ENCODE results near the gene MRPL10. TPM values are rescaled to one million over a fixed set of nuclear protein-coding genes. Genes with fewer than 3 reads are reported as not detected.

MRPL10 gene
- total RNA-seq, 1 donor from 2014 or later, result 59.7 TPM

DNA sequence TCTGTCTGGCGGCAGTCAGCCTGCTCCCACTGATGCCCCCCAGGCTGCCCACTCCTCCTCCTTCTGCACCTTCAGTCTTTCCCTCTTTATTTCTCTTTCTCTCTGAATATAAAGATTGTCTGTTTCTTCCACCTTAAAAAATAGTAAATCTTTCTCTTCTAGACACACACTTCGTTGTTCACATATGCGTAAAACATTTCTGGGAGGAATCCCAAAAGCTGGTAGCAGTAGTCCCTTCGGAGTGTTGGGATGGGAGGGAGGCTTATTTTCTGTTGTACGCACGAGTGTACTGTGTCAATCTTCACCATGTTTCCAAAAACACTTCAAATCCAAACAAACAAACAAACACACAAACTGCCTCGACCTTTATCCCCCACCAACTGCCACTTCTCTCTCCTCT is 19.6 kb downstream of the MRPL10 start:
- H3K27me3 ChIP-seq (ENCODE audit: control insufficient read depth, insufficient read depth, low read length), result no peaks in the 10 kb centered on the region
- no peak for DNase-seq (ENCODE audit: low read depth)
- H3K4me3 ChIP-seq (ENCODE audit: low read depth, low read length), result no peak overlapping the region
- H3K36me3 ChIP-seq (ENCODE audit: control insufficient read depth, insufficient read depth, low read length), result peaks cover 1% of the 10 kb centered on the region
- no peak for TF ChIP-seq CTCF (IDR thresholded peaks at IDR 0.05; ENCODE audit: insufficient read depth, low read length, poor library complexity, severe bottlenecking)

GRCh38 chr17:47810901-47811635 is 20.3 kb downstream of the MRPL10 start:
- no peak for TF ChIP-seq CTCF (IDR thresholded peaks at IDR 0.05; ENCODE audit: insufficient read depth, low read length, poor library complexity, severe bottlenecking)
- H3K4me3 ChIP-seq (ENCODE audit: low read depth, low read length), result no peak overlapping the region
- no peaks in the 10 kb centered on the region for H3K27me3 ChIP-seq (ENCODE audit: control insufficient read depth, insufficient read depth, low read length)
- DNase-seq (ENCODE audit: low read depth), result no peak
- peaks cover 1% of the 10 kb centered on the region for H3K36me3 ChIP-seq (ENCODE audit: control insufficient read depth, insufficient read depth, low read length)

DNA sequence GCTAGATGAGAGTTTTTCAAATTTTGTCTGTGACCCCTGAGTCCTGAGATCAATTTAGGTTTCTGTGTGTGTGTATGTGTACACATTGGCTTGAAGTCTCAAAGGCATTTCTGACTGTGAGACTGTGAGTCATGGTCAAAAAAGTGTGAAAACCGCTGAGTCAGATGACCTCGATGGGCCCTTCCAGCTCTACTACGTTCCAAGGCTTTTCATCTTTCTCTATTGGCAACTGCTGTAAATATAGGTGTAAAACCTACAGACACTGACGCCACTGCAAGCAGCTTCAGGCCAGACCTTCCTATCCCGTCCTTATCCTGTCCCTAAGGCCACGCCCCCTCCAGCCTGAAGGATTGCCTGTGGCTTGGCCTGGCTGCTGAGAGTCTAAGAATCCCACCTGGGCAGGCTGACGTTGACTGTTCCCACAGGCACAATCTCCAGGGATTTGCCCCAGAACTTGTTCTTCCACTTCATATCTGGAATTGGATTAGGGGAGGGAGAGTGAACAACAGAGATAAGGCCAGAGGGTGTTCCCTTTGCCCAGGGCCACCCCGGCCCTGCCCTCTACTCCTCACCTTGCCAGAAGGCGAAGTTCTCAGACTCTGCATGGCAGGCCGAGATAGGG is 21.0 kb downstream of the MRPL10 start:
- no peak overlapping the region for H3K4me3 ChIP-seq (ENCODE audit: low read depth, low read length)
- DNase-seq (ENCODE audit: low read depth), result peak; percentile 82
- no peaks in the 10 kb centered on the region for H3K27me3 ChIP-seq (ENCODE audit: control insufficient read depth, insufficient read depth, low read length)
- TF ChIP-seq CTCF (IDR thresholded peaks at IDR 0.05; ENCODE audit: insufficient read depth, low read length, poor library complexity, severe bottlenecking), result no peak
- H3K36me3 ChIP-seq (ENCODE audit: control insufficient read depth, insufficient read depth, low read length), result peaks cover 1% of the 10 kb centered on the region

DNA sequence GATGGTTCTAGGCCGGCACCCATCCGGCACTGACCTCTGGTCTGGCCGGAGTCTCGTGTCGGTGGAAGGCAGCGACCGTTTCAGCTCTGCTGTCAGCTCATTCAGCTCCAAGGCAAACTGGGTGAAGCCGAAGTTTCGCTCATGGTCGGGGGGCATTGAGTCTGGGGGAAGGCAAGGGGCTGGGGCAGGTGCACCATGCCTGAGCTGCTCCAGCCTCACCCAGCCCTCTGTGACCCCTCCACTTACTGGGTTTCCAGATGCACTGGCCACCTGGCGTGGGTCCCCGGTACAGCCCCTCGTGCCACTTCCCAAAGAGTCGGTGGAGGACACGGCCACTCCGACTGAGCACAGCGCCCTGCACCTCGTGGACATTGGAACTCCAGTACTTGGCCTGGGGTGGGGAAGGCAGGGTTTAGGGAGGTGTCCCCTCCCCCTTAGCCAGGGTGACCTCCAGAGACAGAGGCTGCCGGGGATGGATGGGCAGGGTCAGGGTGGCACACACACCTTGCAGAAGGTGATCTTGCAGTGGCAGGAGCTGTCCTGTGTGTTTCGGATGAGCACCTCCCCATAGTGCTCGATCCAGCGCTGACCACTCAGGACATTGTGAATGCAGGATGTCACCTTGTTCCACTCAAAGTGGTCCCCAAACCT is 22.4 kb downstream of the MRPL10 start:
- no peak for DNase-seq (ENCODE audit: low read depth)
- Histone ChIP-seq H3K27me3 (ENCODE audit: control insufficient read depth, insufficient read depth, low read length) (no peaks in the 10 kb centered on the region), H3K36me3 (ENCODE audit: control insufficient read depth, insufficient read depth, low read length) (peaks cover 1% of the 10 kb centered on the region), H3K4me3 (ENCODE audit: low read depth, low read length) (no peak overlapping the region)
- TF ChIP-seq CTCF (IDR thresholded peaks at IDR 0.05; ENCODE audit: insufficient read depth, low read length, poor library complexity, severe bottlenecking), result no peak

DNA sequence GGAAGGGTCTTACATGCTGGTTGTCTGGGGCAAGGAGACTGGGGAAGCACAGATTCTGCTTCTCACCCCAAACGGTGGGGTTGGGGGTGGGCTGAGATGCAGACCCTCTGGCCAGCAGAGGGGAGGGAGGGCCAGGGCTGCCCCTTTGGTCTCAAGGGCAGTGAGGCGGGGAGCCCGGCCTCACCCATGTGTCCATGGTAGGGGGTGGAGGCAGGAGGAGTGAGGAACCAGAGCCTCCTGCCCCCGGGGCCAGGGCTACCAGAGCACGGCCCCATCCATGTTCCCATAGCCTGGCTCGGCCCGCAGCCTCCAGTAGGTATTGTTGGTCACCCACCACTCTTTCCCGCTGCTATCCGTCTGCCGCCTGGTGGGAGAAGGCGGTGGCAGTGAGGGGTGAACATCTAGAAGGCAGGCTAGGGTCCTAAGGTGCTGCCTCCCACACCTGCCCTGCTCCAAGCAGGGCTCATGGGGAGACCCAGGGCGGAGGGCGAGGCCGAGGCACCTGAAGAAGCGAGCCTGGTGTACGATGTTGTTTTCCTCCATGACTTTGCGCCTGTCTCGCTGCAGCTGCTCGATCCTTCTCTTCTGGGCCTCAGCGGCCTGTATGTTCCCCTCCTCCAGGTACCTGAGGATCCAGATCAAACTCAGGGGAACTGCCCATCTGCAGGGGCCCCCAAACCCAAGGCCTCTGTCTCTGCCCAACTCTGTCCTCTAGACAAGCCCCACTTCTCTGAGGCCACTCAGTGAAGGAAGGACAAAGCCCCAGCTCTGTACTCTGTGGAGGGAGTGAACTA is 23.1 kb downstream of the MRPL10 start:
- TF ChIP-seq CTCF (IDR thresholded peaks at IDR 0.05; ENCODE audit: insufficient read depth, low read length, poor library complexity, severe bottlenecking), result no peak
- no peak for DNase-seq (ENCODE audit: low read depth)
- Histone ChIP-seq H3K27me3 (ENCODE audit: control insufficient read depth, insufficient read depth, low read length) (peaks cover 2% of the 10 kb centered on the region), H3K36me3 (ENCODE audit: control insufficient read depth, insufficient read depth, low read length) (peaks cover 1% of the 10 kb centered on the region), H3K4me3 (ENCODE audit: low read depth, low read length) (no peak overlapping the region)
